H1 (cell line): ENCODE results near the gene RAD9A. TPM values are rescaled to one million over a fixed set of nuclear protein-coding genes. Genes with fewer than 3 reads are reported as not detected.

Experiments
- CTCF ChIA-PET: fragments of 300-600 bp; sonication (Branson Sonifier 250); formaldehyde crosslinking; loops from one replicate; lab custom pipeline; 2021; ENCODE audit not compliant: partially characterized antibody; lab: Charles Lee
- POLR2A ChIA-PET: fragments of 300-600 bp; sonication (Branson Sonifier 250); formaldehyde crosslinking; loops from one replicate; lab custom pipeline; 2021; ENCODE audit warnings: inconsistent platforms; ENCODE audit not compliant: partially characterized antibody; lab: Charles Lee
- DNase-seq, 2 experiments: peaks; one replicate each; pipeline versions ENCODE4 v3.0.0 to v3.0.0-alpha.2; 2010 to 2022; ENCODE audit warnings: low spot score in 2 of 2, low read depth in 1 of 2, mixed read lengths in 1 of 2
- FAIRE-seq: peaks from 2 replicates; lab custom pipeline; 2011; peaks lifted over from hg19 to GRCh38; lab: Jason Lieb, UNC
- H2AFZ ChIP-seq: 2 replicates; pipeline ENCODE4 v1.8.1; 2012; ENCODE audit warnings: low read length, inconsistent platforms
- H2AK5ac ChIP-seq: 2 replicates; pipeline ENCODE4 v1.6.1; 2013; ENCODE audit warnings: low read depth, low read length
- H2BK120ac ChIP-seq: replicated peaks from 2 replicates; pipeline ENCODE3; 2013; ENCODE audit warnings: low read depth, low read length, inconsistent platforms
- H2BK12ac ChIP-seq: 2 replicates; pipeline ENCODE4 v1.6.1; 2013; ENCODE audit warnings: low read depth, low read length
- H2BK15ac ChIP-seq: 2 replicates; pipeline ENCODE4 v1.6.1; 2013; ENCODE audit warnings: low read length
- H2BK20ac ChIP-seq: 2 replicates; pipeline ENCODE4 v1.6.1; 2013; ENCODE audit warnings: low read length
- H2BK5ac ChIP-seq: 2 replicates; pipeline ENCODE4 v1.6.1; 2013; ENCODE audit warnings: low read depth, low read length
- H3K14ac ChIP-seq: 2 replicates; pipeline ENCODE4 v1.6.1; 2013; ENCODE audit warnings: inconsistent platforms; ENCODE audit not compliant: insufficient read length
- H3K18ac ChIP-seq: 2 replicates; pipeline ENCODE4 v1.6.1; 2013; ENCODE audit warnings: low read length; ENCODE audit errors: extremely low read depth
- H3K23ac ChIP-seq: 2 replicates; pipeline ENCODE4 v1.6.1; 2013; ENCODE audit warnings: inconsistent platforms; ENCODE audit not compliant: insufficient read length
- H3K23me2 ChIP-seq: 2 replicates; pipeline ENCODE4 v1.6.1; 2013; ENCODE audit warnings: low read depth, low read length
- H3K27ac ChIP-seq: 2 replicates; pipeline ENCODE4 v1.6.1; 2011; ENCODE audit warnings: low read depth, low read length, inconsistent platforms
- H3K27me3 ChIP-seq, 4 experiments: replicated peaks in 1 of 4; 1 replicate in 1 of 4; 2 replicates in 3 of 4; pipeline versions ENCODE4 v1.6.1 to v1.8.1; 2011 to 2013; ENCODE audit warnings: low read length in 3 of 4, mild to moderate bottlenecking in 3 of 4, inconsistent platforms in 2 of 4, mixed read lengths in 2 of 4, moderate library complexity in 1 of 4; ENCODE audit not compliant: control insufficient read depth in 3 of 4, insufficient read depth in 3 of 4; ENCODE audit errors: extremely low read depth in 1 of 4
- H3K36me3 ChIP-seq, 4 experiments: 2 replicates each; pipeline versions ENCODE4 v1.6.1 to v1.8.1; 2011 to 2013; ENCODE audit warnings: mild to moderate bottlenecking in 4 of 4, low read length in 3 of 4, moderate library complexity in 2 of 4, control low read depth in 1 of 4, inconsistent platforms in 1 of 4; ENCODE audit not compliant: insufficient read depth in 4 of 4, control insufficient read depth in 2 of 4
- H3K4ac ChIP-seq: replicated peaks from 2 replicates; pipeline ENCODE3; 2013; ENCODE audit warnings: low read length, low read depth, mixed read lengths, inconsistent platforms; ENCODE audit not compliant: insufficient read length
- H3K4me1 ChIP-seq, 4 experiments: replicated peaks in 1 of 4; 1 replicate in 1 of 4; 2 replicates in 3 of 4; pipeline versions ENCODE4 v1.6.1 to v1.8.1; 2011 to 2013; ENCODE audit warnings: low read length in 3 of 4, inconsistent platforms in 2 of 4, mixed read lengths in 1 of 4; ENCODE audit not compliant: insufficient read depth in 4 of 4, control insufficient read depth in 3 of 4
- H3K4me2 ChIP-seq, 2 experiments: 2 replicates each; pipeline versions ENCODE4 v1.6.1 to v1.8.1; 2011 to 2013; ENCODE audit warnings: low read depth in 2 of 2, low read length in 2 of 2, control low read depth in 1 of 2, inconsistent platforms in 1 of 2, mild to moderate bottlenecking in 1 of 2; ENCODE audit not compliant: insufficient read depth in 1 of 2
- H3K4me3 ChIP-seq, 4 experiments: fragments of 200-600, 300-600 bp in 1 of 4; sonication (generic), shearing (Covaris generic), sonication (Bioruptor Twin) in 1 of 4; 2 replicates each; pipeline versions ENCODE4 v1.5.1 to v1.8.1; 2011 to 2016; ENCODE audit warnings: low read length in 4 of 4, low read depth in 3 of 4, control low read depth in 2 of 4, inconsistent platforms in 2 of 4, mild to moderate bottlenecking in 2 of 4, mixed read lengths in 1 of 4, moderate library complexity in 1 of 4; ENCODE audit not compliant: insufficient read depth in 2 of 4; ENCODE audit errors: extremely low read depth in 1 of 4
- H3K56ac ChIP-seq: replicated peaks from 2 replicates; pipeline ENCODE3; 2013; ENCODE audit warnings: low read depth, mild to moderate bottlenecking, mixed read lengths, low read length, inconsistent platforms; ENCODE audit not compliant: insufficient read length
- H3K79me1 ChIP-seq: 2 replicates; pipeline ENCODE4 v1.6.1; 2013; ENCODE audit warnings: low read depth, low read length, control low read depth
- H3K79me2 ChIP-seq, 2 experiments: 2 replicates each; pipeline versions ENCODE4 v1.6.1 to v1.8.1; 2012 to 2013; ENCODE audit warnings: low read length in 2 of 2, mild to moderate bottlenecking in 2 of 2, inconsistent platforms in 1 of 2; ENCODE audit not compliant: insufficient read depth in 2 of 2, control insufficient read depth in 1 of 2
- H3K9ac ChIP-seq, 4 experiments: replicated peaks in 1 of 4; 1 replicate in 1 of 4; 2 replicates in 3 of 4; pipeline versions ENCODE4 v1.6.1 to v1.8.1; 2011 to 2013; ENCODE audit warnings: low read depth in 3 of 4, low read length in 3 of 4, control low read depth in 2 of 4, mild to moderate bottlenecking in 2 of 4, moderate library complexity in 2 of 4, inconsistent platforms in 1 of 4; ENCODE audit errors: extremely low read depth in 1 of 4
- H3K9me3 ChIP-seq, 2 experiments: 2 replicates each; pipeline versions ENCODE4 v1.6.1 to v1.8.1; 2012 to 2013; ENCODE audit warnings: mild to moderate bottlenecking in 2 of 2, moderate library complexity in 2 of 2, control low read depth in 1 of 2, inconsistent platforms in 1 of 2, low read depth in 1 of 2, low read length in 1 of 2, mixed read lengths in 1 of 2; ENCODE audit not compliant: insufficient read depth in 2 of 2
- H4K20me1 ChIP-seq, 2 experiments: replicated peaks in 1 of 2; 2 replicates each; pipeline versions ENCODE3 to v1.8.1; 2011 to 2013; ENCODE audit warnings: inconsistent platforms in 2 of 2, low read length in 2 of 2, mild to moderate bottlenecking in 1 of 2; ENCODE audit not compliant: insufficient read depth in 2 of 2, control insufficient read depth in 1 of 2
- H4K5ac ChIP-seq: 2 replicates; pipeline ENCODE4 v1.6.1; 2013; ENCODE audit warnings: low read length, low read depth, mixed read lengths, inconsistent platforms; ENCODE audit not compliant: insufficient read length
- H4K8ac ChIP-seq: 2 replicates; pipeline ENCODE4 v1.8.0; 2013; ENCODE audit warnings: mild to moderate bottlenecking, moderate library complexity, low read length, inconsistent platforms; ENCODE audit not compliant: insufficient read depth; ENCODE audit errors: extremely low read depth
- H4K91ac ChIP-seq: replicated peaks from 2 replicates; pipeline ENCODE3; 2013; ENCODE audit warnings: low read length, mixed read lengths, inconsistent platforms; ENCODE audit not compliant: insufficient read length
- CEBPB ChIP-seq: IDR thresholded peaks from 2 replicates; pipeline ENCODE4 v1.6.1; 2012; ENCODE audit warnings: low read depth, low read length
- CTBP2 ChIP-seq: IDR thresholded peaks from 2 replicates; pipeline ENCODE4 v1.7.0; 2011; ENCODE audit warnings: borderline replicate concordance, mild to moderate bottlenecking, moderate library complexity, mixed read lengths, low read length; ENCODE audit not compliant: insufficient read depth, insufficient read length
- SIN3A ChIP-seq, 2 experiments: IDR thresholded peaks in 1 of 2; conservative IDR thresholded peaks in 1 of 2; 2 replicates each; pipeline ENCODE4 v1.6.1; 2011 to 2012; ENCODE audit warnings: low read length in 2 of 2, improper control_type of control experiment in 1 of 2, low read depth in 1 of 2, mild to moderate bottlenecking in 1 of 2
- WGBS, 2 experiments: shearing (Covaris generic) in 1 of 2; methylation state at CpG; one replicate each; pipeline versions ENCODE4 v1.1.6 to v1.1.7; 2013 to 2015; ENCODE audit warnings: low lambda C conversion rate in 2 of 2, mixed read lengths in 2 of 2, inconsistent platforms in 1 of 2, low coverage in 1 of 2, missing lambda C conversion rate in 1 of 2; ENCODE audit not compliant: insufficient replicate concordance in 2 of 2, insufficient coverage in 1 of 2, insufficient read length in 1 of 2; ENCODE audit errors: extremely low coverage in 1 of 2, missing lambda C conversion rate in 1 of 2; 5-methylcytosine and 5-hydroxymethylcytosine counted together
- polyA plus RNA-seq, 7 experiments: library from polyadenylated mRNA; depleted of rRNA in 3 of 7; stranded (reverse) in 5 of 7; unstranded in 2 of 7; fragments of >200 nt in 5 of 7; fragments of 200-250 nt in 2 of 7; gene quantifications; 1 replicate in 5 of 7; 2 replicates in 1 of 7; 4 replicates in 1 of 7; pipeline versions ENCODE4 v1.2.1 to v1.2.3, GENCODE V29; 2011 to 2013; ENCODE audit warnings: missing spikeins in 2 of 7, mixed read lengths in 2 of 7
- total RNA-seq: library from RNA; stranded (reverse); fragmentation: NEBNext Ultra II Directional; extraction: Animal tissue kit (Norgen Biotek cat#: 25700); gene quantifications from 2 replicates; pipeline ENCODE4 v1.2.1, GENCODE V29; 2021

Gene RAD9A
- total and polyA plus RNA-seq, 2 of the 8 experiments (the other 6 are each of a cell fraction or from before 2014, with no cell fraction given): 22.2 to 25.5 TPM

- H3K56ac ChIP-seq: no peak overlapping the region
- no peaks in the 10 kb centered on the region for H3K23me2 ChIP-seq
- no peak overlapping the region for H2BK20ac ChIP-seq
- H3K79me1 ChIP-seq: no peaks in the 10 kb centered on the region
- H3K14ac ChIP-seq: no peak overlapping the region
- H2AK5ac ChIP-seq: no peak overlapping the region
- DNase-seq (no peak), FAIRE-seq (no peak)
- H3K4me1 ChIP-seq: peaks cover 0 to 11% (median 7%) of the 10 kb centered on the region in 4 experiments; a peak in 5 of 7 replicates
- H2BK5ac ChIP-seq: no peak overlapping the region
- H4K91ac ChIP-seq: no peak overlapping the region
- CTCF ChIA-PET: interaction anchor here (0.5 to 1.2 kb wide), 6 partner anchors 9 to 147 kb away, joined by 3 to 6 read pairs (median 4); no protein-coding TSS in a partner anchor
- H3K27ac ChIP-seq: no peak overlapping the region
- H2BK15ac ChIP-seq: no peak overlapping the region
- no peaks in the 10 kb centered on the region for H3K79me2 ChIP-seq
- no peak overlapping the region for H2AFZ ChIP-seq
- POLR2A ChIA-PET: interaction anchor here (0.8 to 1.9 kb wide), 11 partner anchors 9 to 118 kb away, joined by 3 to 8 read pairs (median 3); partner anchors contain the start of genes ANKRD13D, POLD4, PTPRCAP and RAD9A
- H3K36me3 ChIP-seq: no peaks in the 10 kb centered on the region
- H3K23ac ChIP-seq: no peak overlapping the region
- no peaks in the 10 kb centered on the region for H3K9me3 ChIP-seq
- no peak overlapping the region for H2BK120ac ChIP-seq
- H3K4me2 ChIP-seq: no peak overlapping the region
- peaks cover 0 to 10% (median 3%) of the 10 kb centered on the region in 4 experiments; a peak in 3 of 7 replicates for H3K27me3 ChIP-seq
- no peak overlapping the region for H3K4ac ChIP-seq
- no peak overlapping the region for H4K5ac ChIP-seq
- no peak overlapping the region for H3K18ac ChIP-seq
- 78% methylated on average over 12 of the region's 12 CpGs; no CpG with 5 or more reads in 1 of the 2 experiments for WGBS, 2 experiments
- no peak overlapping the region for H2BK12ac ChIP-seq
- TF ChIP-seq CTBP2 (no peak), SIN3A (conservative IDR thresholded peaks at IDR 0.05 in 1 of 2, IDR thresholded peaks at IDR 0.05 in 1 of 2; ENCODE audit: low read depth in 1 of 2, low read length in 2 of 2) (no peak), CEBPB (no peak)
- TF ChIP-seq, all 59 proteins: peak for 0
- H3K9ac ChIP-seq: no peak overlapping the region; a peak in 1 of 7 replicates
- no peaks in the 10 kb centered on the region for H4K20me1 ChIP-seq
- peak overlapping the region; percentile 57; the same call in 1 of the 2 replicates for H4K8ac ChIP-seq
- no peak overlapping the region for H3K4me3 ChIP-seq
These were observed 15.3 kb downstream of the RAD9A start for GRCh38 chr11:67406969-67407687.
